Immature natural killer cell (primary cell): Measurements from ENCODE around the gene CD300E. TPM values are rescaled to one million over a fixed set of nuclear protein-coding genes. Genes with fewer than 3 reads are reported as not detected.

Experiments used
- DNase-seq, 3 donors: peaks; one replicate each; pipeline ENCODE4 v3.0.0; 2022; ENCODE audit warnings: mixed read lengths in 1 of 3
- H3K27ac Mint-ChIP-seq, 6 donors: one replicate each; pipeline ENCODE4 v1.8.0; 2020; ENCODE audit warnings: mixed read lengths in 6 of 6, mild to moderate bottlenecking in 5 of 6, inconsistent platforms in 4 of 6, moderate library complexity in 3 of 6
- H3K27me3 Mint-ChIP-seq, 3 donors: one replicate each; pipeline ENCODE4 v1.8.0; 2020 to 2021; ENCODE audit warnings: low read depth in 3 of 3, mild to moderate bottlenecking in 3 of 3, mixed read lengths in 3 of 3, moderate library complexity in 3 of 3, inconsistent platforms in 1 of 3
- H3K36me3 Mint-ChIP-seq, 3 donors: one replicate each; pipeline ENCODE4 v1.8.0; 2020; ENCODE audit warnings: mixed read lengths in 3 of 3, inconsistent platforms in 2 of 3, mild to moderate bottlenecking in 2 of 3
- H3K4me1 Mint-ChIP-seq, 2 donors: one replicate each; pipeline ENCODE4 v1.8.0; 2020; ENCODE audit warnings: inconsistent platforms in 2 of 2, mild to moderate bottlenecking in 2 of 2, mixed read lengths in 2 of 2, moderate library complexity in 1 of 2
- H3K4me3 Mint-ChIP-seq, 5 donors: one replicate each; pipeline ENCODE4 v1.8.0; 2020; ENCODE audit warnings: mild to moderate bottlenecking in 5 of 5, mixed read lengths in 5 of 5, inconsistent platforms in 3 of 5, moderate library complexity in 3 of 5
- H3K9me3 Mint-ChIP-seq, 6 donors: one replicate each; pipeline ENCODE4 v1.8.0; 2020; ENCODE audit warnings: mild to moderate bottlenecking in 6 of 6, mixed read lengths in 6 of 6, inconsistent platforms in 4 of 6, moderate library complexity in 3 of 6
- polyA plus RNA-seq, 3 donors: library from polyadenylated mRNA; unstranded; fragments of 300-500 nt; fragmentation: Illumina TruSeq; gene quantifications; one replicate each; pipeline ENCODE4 v1.2.3, GENCODE V29; 2021

The CD300E gene
- polyA plus RNA-seq, 3 donors from 2014 or later: 0.28 to 0.79 TPM; not detected in 1

GRCh38 chr17:74625661-74626060, 2.1 kb upstream of the CD300E start:
- Mint-ChIP-seq H3K27ac (no peak overlapping the region), H3K4me3 (no peak overlapping the region), H3K9me3 (peaks cover 0 to 5% (median 0%) of the 10 kb centered on the region in 6 donors), H3K36me3 (peaks cover 0 to 3% (median 0%) of the 10 kb centered on the region in 3 donors), H3K4me1 (no peaks in the 10 kb centered on the region), H3K27me3 (peaks cover 6 to 23% (median 9%) of the 10 kb centered on the region in 3 donors)
- DNase-seq: no peak

DNA sequence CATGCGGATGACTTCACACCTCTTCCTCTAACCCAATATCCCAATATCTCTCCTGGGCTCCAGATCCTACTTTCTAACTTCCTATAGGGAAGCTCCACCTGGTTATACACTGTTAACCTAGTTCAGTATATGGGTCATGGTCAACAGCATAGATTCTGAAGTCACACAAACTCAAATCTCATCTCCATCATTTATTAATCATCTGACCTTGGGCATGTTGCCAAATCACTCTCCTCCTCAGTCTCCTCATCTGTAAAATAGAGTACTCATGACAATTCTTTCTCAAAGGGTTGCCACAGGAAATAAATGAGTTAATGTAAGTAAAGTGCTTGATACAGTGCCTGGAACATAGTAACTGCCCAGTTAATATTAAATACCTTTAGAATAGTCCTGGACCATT, 593 bp upstream of the CD300E start:
- no peaks in the 10 kb centered on the region for H3K4me1 Mint-ChIP-seq
- H3K27me3 Mint-ChIP-seq: peaks cover 5 to 17% (median 5%) of the 10 kb centered on the region in 3 donors
- no peak for DNase-seq
- H3K9me3 Mint-ChIP-seq: peaks cover 0 to 5% (median 0%) of the 10 kb centered on the region in 6 donors
- H3K27ac Mint-ChIP-seq: no peak overlapping the region
- H3K4me3 Mint-ChIP-seq: no peak overlapping the region
- peaks cover 0 to 3% (median 0%) of the 10 kb centered on the region in 3 donors for H3K36me3 Mint-ChIP-seq

GRCh38 chr17:74619077-74619673, 4.4 kb downstream of the CD300E start:
- H3K4me1 Mint-ChIP-seq: no peaks in the 10 kb centered on the region
- H3K36me3 Mint-ChIP-seq: no peaks in the 10 kb centered on the region
- H3K27ac Mint-ChIP-seq: no peak overlapping the region
- H3K4me3 Mint-ChIP-seq: no peak overlapping the region
- peaks cover 0 to 2% (median 0%) of the 10 kb centered on the region in 6 donors for H3K9me3 Mint-ChIP-seq
- H3K27me3 Mint-ChIP-seq: peaks cover 7 to 9% (median 9%) of the 10 kb centered on the region in 3 donors
- DNase-seq: no peak

DNA sequence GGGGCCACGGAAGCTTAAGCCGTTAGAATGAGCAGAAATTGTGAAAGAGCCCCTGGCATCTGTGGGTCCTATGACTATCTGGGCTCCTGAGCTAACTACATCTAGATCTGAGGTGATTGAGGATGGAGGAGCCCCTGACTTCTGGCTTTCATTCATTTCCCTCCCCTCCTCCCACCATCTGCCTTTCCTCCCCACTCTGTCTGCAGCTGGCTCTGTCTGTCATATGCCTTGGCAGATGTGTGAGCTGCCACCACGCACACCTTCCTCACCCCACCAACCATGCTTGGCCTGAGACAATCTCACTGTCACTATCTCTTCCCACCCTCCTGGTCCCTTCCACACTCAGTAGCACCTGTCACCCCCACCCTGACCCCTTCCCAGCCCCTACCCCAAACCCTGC, 5.1 kb downstream of the CD300E start:
- H3K27me3 Mint-ChIP-seq: peaks cover 7 to 9% (median 7%) of the 10 kb centered on the region in 3 donors
- H3K4me1 Mint-ChIP-seq: peaks cover 6% of the 10 kb centered on the region in 2 donors
- H3K9me3 Mint-ChIP-seq: peaks cover 0 to 2% (median 0%) of the 10 kb centered on the region in 6 donors
- no peak for DNase-seq
- H3K36me3 Mint-ChIP-seq: no peaks in the 10 kb centered on the region
- H3K27ac Mint-ChIP-seq: peak overlapping the region in 1 of 6 donors; percentile 55
- no peak overlapping the region for H3K4me3 Mint-ChIP-seq

GRCh38 chr17:74616696-74617095, 6.8 kb downstream of the CD300E start:
- H3K4me1 Mint-ChIP-seq: peaks cover 22 to 23% of the 10 kb centered on the region in 2 donors
- DNase-seq: no peak
- no peaks in the 10 kb centered on the region for H3K36me3 Mint-ChIP-seq
- H3K9me3 Mint-ChIP-seq: no peaks in the 10 kb centered on the region
- H3K27ac Mint-ChIP-seq: no peak overlapping the region
- peaks cover 3 to 8% (median 6%) of the 10 kb centered on the region in 3 donors for H3K27me3 Mint-ChIP-seq
- H3K4me3 Mint-ChIP-seq: no peak overlapping the region

DNA sequence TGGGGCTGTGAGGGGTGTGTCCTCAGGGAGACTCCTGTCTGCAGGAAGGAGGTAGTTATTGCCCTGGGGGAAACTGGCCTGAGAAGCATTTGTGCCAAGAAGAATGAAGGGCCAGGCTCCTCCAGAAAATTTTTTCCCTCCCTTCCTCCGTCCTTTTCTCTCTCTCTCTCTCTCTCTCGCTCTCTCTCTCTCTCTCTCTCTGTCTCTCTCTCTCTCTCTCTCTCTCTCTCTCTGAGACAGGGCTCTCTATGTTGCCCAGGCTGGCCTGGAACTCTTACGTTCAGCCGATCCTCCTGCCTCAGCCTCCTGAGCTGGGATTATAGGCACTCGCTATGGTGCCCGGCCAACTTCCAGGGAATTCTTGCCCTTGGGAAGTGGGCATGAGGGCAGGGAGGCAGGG, 11.5 kb downstream of the CD300E start:
- H3K36me3 Mint-ChIP-seq: no peaks in the 10 kb centered on the region
- peak overlapping the region in 3 of 5 donors; percentile 5 to 55 (median 48) for H3K4me3 Mint-ChIP-seq
- peaks cover 25 to 28% of the 10 kb centered on the region in 2 donors for H3K4me1 Mint-ChIP-seq
- no peaks in the 10 kb centered on the region for H3K9me3 Mint-ChIP-seq
- H3K27ac Mint-ChIP-seq: peak overlapping the region in 1 of 6 donors; percentile 59
- DNase-seq: no peak
- peaks cover 2 to 5% (median 3%) of the 10 kb centered on the region in 3 donors for H3K27me3 Mint-ChIP-seq

GRCh38 chr17:74610108-74610507, 13.4 kb downstream of the CD300E start:
- DNase-seq: no peak
- Mint-ChIP-seq H3K4me3 (no peak overlapping the region), H3K27ac (no peak overlapping the region), H3K27me3 (peaks cover 1 to 5% (median 4%) of the 10 kb centered on the region in 3 donors), H3K4me1 (peaks cover 25 to 28% of the 10 kb centered on the region in 2 donors), H3K9me3 (no peaks in the 10 kb centered on the region), H3K36me3 (no peaks in the 10 kb centered on the region)

- no peak overlapping the region for H3K27ac Mint-ChIP-seq
- DNase-seq: no peak
- H3K9me3 Mint-ChIP-seq: no peaks in the 10 kb centered on the region
- H3K36me3 Mint-ChIP-seq: no peaks in the 10 kb centered on the region
- H3K27me3 Mint-ChIP-seq: peaks cover 1 to 6% (median 4%) of the 10 kb centered on the region in 3 donors
- H3K4me1 Mint-ChIP-seq: peaks cover 20 to 23% of the 10 kb centered on the region in 2 donors
- H3K4me3 Mint-ChIP-seq: no peak overlapping the region
Measured at GRCh38 chr17:74608511-74608910, 15.0 kb downstream of the CD300E start.

- H3K27ac Mint-ChIP-seq: no peak overlapping the region
- H3K27me3 Mint-ChIP-seq: peaks cover 1 to 7% (median 4%) of the 10 kb centered on the region in 3 donors
- no peaks in the 10 kb centered on the region for H3K36me3 Mint-ChIP-seq
- no peaks in the 10 kb centered on the region for H3K9me3 Mint-ChIP-seq
- H3K4me1 Mint-ChIP-seq: peaks cover 10 to 11% of the 10 kb centered on the region in 2 donors
- DNase-seq: no peak
- H3K4me3 Mint-ChIP-seq: no peak overlapping the region
Measured at GRCh38 chr17:74607221-74607620, 16.3 kb downstream of the CD300E start.

- H3K9me3 Mint-ChIP-seq: no peaks in the 10 kb centered on the region
- H3K27ac Mint-ChIP-seq: no peak overlapping the region
- DNase-seq: no peak
- no peak overlapping the region for H3K4me3 Mint-ChIP-seq
- H3K4me1 Mint-ChIP-seq: peaks cover 1 to 10% of the 10 kb centered on the region in 2 donors
- no peaks in the 10 kb centered on the region for H3K36me3 Mint-ChIP-seq
- peaks cover 0 to 7% (median 4%) of the 10 kb centered on the region in 3 donors for H3K27me3 Mint-ChIP-seq
Measured at GRCh38 chr17:74606050-74606449, 17.5 kb downstream of the CD300E start.

DNA sequence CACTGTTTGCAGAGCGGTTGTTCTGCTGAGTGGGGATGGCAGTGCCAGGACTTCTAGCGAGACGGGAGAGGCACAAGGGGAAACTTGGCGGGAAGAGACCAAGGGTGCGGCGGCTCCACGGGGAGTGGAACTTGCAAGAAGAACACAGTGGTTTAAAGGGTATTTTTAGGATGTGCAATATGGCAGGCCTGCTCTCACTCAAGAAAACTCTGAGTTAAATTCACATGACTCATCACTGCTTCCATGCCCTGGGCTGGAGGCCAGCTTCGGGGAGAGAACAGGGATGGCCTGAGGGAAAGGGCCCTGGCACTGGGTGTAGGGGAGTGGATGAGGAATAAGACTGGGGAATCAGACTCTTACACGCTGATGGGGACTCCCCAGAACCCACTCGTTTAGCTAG, 18.2 kb downstream of the CD300E start:
- no peaks in the 10 kb centered on the region for H3K36me3 Mint-ChIP-seq
- no peaks in the 10 kb centered on the region for H3K9me3 Mint-ChIP-seq
- H3K27ac Mint-ChIP-seq: no peak overlapping the region
- H3K4me1 Mint-ChIP-seq: peaks cover 1 to 10% of the 10 kb centered on the region in 2 donors
- no peak for DNase-seq
- H3K4me3 Mint-ChIP-seq: no peak overlapping the region
- H3K27me3 Mint-ChIP-seq: peaks cover 0 to 7% (median 6%) of the 10 kb centered on the region in 3 donors

DNA sequence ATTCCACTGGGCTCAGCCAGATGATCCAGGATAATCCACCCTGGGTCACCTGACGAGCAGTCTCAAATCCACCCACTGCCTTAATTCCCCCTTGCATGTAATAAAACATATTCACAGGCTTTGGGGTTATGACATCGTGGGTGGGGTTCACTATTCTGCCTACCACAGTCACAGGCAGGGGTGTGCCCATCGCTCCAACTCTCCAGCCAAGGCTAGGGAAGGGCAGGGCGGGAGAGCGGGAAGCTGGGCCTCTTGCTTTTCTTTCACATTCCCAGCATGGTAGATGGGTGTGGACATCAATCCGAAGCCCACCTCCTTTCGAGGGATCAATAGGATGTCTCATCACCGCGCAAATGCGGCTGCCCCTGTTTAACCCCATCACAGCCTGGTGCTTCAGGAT, 18.8 kb downstream of the CD300E start:
- Mint-ChIP-seq H3K36me3 (no peaks in the 10 kb centered on the region), H3K27me3 (peaks cover 2 to 11% (median 8%) of the 10 kb centered on the region in 3 donors), H3K27ac (no peak overlapping the region), H3K4me3 (no peak overlapping the region), H3K9me3 (no peaks in the 10 kb centered on the region), H3K4me1 (peaks cover 1 to 10% of the 10 kb centered on the region in 2 donors)
- DNase-seq: no peak

DNA sequence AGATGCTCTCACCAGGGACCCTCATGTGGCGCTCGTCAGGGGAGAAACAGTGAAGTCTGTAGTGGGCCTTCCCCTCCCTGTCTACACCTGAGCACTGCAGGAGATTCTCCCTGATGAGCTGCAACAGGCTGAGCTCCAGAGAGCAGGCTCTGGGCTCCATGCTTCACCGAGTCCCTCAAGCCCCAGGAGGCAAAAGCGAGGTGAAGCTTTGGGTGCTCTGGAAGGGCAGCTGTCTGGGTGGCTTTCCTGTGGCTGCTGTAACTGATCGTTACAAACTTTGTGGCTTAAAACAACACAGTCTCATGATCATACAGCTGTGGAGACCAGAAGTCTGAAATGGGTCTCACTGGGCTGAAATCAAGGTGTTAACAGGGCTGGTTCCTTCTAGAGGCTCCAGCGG, 19.3 kb downstream of the CD300E start:
- H3K4me1 Mint-ChIP-seq: peaks cover 4 to 10% of the 10 kb centered on the region in 2 donors

GRCh38 chr17:74603746-74604145, 19.8 kb downstream of the CD300E start:
- no peaks in the 10 kb centered on the region for H3K36me3 Mint-ChIP-seq
- no peak overlapping the region for H3K4me3 Mint-ChIP-seq
- no peak for DNase-seq
- H3K27ac Mint-ChIP-seq: no peak overlapping the region
- H3K27me3 Mint-ChIP-seq: peaks cover 2 to 14% (median 11%) of the 10 kb centered on the region in 3 donors
- H3K4me1 Mint-ChIP-seq: peaks cover 4 to 10% of the 10 kb centered on the region in 2 donors
- H3K9me3 Mint-ChIP-seq: no peaks in the 10 kb centered on the region

More for the DNA sequence above, 19.3 kb downstream of the CD300E start:
- no peak for DNase-seq
- no peak overlapping the region for H3K4me3 Mint-ChIP-seq
- no peaks in the 10 kb centered on the region for H3K9me3 Mint-ChIP-seq
- no peaks in the 10 kb centered on the region for H3K36me3 Mint-ChIP-seq
- H3K27me3 Mint-ChIP-seq: peaks cover 2 to 14% (median 11%) of the 10 kb centered on the region in 3 donors
- H3K27ac Mint-ChIP-seq: no peak overlapping the region
